G401.6 (cell line): ENCODE results near the gene STX8.
"Not testable (repeated sequence)": the region's sequence is repeated elsewhere in the genome, so short reads cannot be mapped to it uniquely, and the experiment has no call there.

Source experiments
- FAIRE-seq: peaks from 2 replicates; lab custom pipeline; 2012; peaks lifted over from hg19 to GRCh38; lab: Jason Lieb, UNC

Gene STX8

DNA sequence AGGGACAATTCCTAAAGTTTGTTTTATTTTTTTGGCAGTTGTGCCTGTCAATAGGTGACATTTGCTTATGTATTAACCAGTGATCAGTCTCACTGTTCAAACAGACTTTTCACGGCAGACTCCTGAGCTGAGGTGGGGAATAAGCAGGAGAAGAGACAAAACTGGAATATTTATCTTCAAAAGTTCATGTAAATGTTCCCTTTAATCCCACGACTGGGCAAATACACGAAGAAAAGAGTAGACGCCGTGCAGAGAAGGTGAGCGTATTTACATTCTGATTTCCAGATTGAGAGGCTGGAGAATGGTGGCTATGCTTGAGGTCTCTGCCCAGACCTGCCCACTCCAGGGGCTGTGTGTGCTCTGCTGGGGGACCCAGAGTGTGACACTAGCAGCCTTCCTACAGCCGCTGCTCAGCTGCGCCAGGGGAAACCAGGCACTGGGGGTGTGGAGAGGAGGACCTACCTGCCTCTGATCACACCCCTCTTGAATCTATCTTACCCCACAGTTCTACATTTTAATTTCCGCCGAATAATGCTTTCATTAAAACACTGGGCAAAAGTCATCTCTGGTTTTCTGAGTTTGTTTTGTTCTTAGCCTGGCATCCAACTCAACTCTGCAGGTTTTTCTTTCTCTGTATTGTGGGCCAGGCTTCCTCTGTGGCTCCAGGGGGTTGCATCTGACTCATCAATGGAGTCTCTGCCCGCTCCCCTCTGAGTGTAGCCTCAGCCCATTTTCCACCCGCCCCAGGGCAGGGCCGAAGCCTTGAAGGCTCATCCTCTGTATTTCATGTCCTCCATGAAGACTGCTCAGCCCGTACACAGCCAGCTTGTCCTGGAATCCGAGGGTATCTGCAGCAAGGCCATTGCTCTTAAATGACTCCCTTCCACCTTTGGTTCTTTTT lies 317.3 kb downstream of the STX8 start:
- FAIRE-seq: no peak

DNA sequence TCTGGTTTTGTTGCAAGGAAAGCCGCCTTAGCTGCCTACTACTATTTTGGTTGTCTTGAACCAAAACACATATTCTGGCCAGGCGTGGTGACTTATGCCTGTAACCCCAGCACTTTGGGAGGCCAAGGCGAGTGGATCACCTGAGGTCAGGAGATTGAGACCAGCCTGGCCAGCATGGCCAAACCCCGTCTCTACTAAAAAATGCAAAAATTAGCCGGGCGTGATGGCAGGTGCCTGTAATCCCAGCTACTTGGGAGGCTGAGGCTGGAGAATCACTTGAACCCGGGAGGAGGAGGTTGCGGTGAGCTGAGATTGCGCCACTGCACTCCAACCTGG lies 318.0 kb downstream of the STX8 start:
- not testable (repeated sequence) for FAIRE-seq

DNA sequence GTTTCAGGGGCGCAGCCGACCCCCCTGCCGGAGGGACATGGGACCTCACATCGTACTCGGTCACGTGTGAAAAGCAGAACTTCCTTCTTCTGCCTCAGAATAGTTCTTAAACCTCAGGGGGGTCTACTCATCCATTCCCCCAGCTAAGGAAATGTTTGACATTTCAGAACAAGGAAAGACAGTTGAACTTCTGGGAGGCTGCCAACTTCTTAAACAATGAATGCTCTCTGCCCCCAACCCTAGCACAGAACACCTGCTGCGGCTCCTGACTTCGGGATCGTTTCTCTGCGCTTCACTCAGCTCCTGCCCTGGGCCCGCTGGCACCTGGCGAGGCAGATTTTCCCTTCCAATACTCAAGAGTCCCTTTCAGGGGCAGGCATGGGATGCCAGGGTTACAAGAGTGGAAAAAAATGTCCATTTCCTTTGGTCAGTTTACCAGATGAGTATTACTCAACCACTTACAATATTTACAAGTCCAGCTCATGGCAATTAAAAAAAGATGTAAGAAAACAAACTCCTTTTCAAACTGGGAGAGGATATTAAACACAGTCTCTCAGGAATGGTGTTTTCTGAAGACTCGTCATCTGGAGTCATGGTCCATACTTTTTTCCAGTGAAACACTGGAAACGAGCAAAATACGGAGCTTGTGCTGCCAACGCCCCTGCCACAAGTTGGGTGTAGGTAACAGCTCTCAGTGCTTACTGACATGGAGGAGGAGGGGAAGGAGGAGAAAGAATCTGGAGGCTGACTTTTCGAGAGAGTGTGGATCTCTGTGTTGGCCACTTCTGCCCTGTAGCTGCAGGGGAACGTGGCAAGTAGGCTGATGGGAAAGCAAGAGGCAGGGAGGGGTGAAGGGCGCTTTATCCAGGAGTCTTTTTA lies 318.6 kb downstream of the STX8 start:
- FAIRE-seq: no peak

GRCh38 chr17:9256361-9256750 lies 319.3 kb downstream of the STX8 start:
- no peak for FAIRE-seq

GRCh38 chr17:9255833-9256232 lies 319.8 kb downstream of the STX8 start:
- no peak for FAIRE-seq

DNA sequence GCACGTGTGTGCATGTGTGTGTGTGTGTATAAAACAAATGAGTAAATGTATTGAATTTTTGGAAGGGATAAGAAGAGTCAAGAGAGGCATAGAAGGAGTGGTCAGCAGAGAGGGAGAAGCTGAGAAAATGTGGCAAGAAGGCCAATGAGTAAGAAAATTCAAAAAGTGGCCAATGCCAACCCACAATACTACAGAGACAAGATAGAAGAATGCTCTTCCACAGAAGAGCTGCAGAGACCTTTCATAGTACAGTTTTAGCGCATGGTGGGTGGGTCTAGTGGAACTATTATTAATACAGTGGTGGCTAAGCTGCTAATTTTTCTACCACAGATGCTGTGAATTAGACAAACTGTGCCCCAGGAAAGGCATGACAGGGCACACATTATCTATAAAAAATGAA lies 320.8 kb downstream of the STX8 start:
- no peak for FAIRE-seq

- no peak for FAIRE-seq
These were observed 322.3 kb downstream of the STX8 start for GRCh38 chr17:9253308-9253707.

DNA sequence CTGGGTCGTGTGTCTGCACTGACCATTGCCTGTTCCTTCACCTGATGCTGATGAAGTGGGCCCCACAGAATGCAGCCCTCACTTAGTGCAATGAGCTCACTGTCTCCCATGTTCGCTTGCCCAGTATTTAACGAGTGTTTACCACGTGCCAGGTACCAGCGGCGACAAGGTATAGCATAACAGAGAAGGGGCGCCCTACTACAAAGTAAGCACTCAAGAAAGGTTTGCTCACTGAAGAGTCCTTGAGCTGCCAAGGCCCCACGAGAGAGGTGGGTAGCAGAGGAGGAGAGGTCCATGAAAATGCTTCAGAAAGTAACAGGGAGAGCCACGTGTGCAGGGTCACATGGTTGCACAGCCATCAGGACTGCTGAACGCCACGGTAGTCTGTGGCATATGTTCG lies 324.3 kb downstream of the STX8 start:
- FAIRE-seq: no peak

DNA sequence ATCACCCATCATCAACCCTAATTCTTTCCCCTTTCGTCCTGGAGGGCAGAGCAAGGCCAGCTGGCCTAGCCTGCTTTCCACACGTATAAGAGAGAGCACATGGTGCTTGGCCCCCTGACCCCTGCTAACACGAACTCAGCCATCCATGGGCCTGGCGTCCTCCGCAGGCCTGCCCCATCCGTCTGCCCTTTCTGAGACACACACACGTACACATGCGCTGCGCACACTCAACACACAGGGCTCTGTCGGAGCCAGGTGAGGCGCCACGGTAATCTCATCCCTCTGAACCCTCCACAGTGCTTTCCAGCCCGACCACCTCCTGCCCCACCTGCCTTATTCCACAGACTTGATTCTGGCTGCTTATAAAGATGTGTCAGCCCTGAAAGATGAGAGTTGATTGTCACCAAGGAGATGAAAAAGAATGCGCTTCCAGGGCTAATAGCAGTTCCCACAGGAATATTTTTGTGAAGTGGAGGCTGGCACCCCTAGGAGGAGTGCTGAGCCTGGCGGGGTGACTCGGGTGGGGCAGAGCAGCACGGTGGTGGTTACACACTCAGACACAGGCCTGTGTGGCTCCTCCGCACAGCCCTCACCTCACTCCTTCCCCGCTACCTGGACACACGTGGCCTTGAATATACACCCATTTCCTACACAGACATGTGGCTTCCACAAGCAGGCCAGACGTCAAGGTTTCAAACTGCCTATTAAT lies 326.2 kb downstream of the STX8 start:
- no peak for FAIRE-seq

- no peak for FAIRE-seq
These were observed 328.1 kb downstream of the STX8 start for GRCh38 chr17:9247401-9247938.

DNA sequence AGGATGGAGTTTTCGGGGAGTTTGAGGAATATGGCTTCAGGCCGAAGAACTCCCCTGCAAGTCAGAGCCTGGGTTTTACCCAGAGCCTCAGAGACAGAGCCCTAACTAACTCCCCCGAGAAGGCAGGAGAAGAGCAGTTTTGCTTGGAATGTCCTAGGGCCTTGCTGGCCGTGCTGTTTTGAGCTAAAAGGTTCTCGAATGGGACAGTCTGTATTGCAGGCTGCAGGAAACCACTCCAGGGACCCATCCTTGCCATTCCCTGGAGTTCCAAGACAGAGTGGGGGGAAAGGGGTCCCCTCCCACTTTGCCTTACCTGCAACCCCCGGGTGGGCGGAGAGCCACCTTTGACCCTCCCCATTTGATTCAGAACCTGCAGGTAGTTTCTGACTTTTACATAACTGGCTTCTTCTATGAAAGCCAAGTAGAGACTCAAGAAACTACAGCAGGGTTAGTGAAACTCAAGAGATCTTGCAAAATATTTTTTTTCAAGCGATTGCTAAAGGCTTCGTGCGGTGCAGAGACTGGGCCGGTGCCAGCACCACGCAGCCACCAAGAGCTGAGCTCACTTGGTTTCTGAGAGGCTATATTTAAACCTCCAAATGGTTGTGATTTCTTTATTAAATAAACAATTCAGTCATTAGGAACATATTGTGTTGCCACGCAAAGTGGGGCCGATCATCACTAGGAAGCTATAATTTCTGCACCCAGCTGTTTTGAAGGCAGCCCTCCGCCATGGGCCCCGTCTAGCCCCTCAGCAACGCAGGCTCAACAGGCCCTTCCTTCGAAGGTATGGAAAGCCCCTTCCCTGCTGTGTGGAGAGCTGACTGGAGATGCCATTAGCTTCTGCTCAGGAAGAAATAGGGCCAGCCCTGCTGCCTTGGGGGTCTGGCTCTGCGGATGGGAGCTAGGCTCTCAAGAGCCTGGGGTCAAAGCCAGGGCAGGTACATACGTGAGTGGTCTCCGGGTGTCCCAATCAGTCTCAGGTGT lies 331.3 kb downstream of the STX8 start:
- no peak for FAIRE-seq

GRCh38 chr17:9242983-9243382 lies 332.6 kb downstream of the STX8 start:
- FAIRE-seq: no peak

GRCh38 chr17:9242497-9242881 lies 333.1 kb downstream of the STX8 start:
- no peak for FAIRE-seq

DNA sequence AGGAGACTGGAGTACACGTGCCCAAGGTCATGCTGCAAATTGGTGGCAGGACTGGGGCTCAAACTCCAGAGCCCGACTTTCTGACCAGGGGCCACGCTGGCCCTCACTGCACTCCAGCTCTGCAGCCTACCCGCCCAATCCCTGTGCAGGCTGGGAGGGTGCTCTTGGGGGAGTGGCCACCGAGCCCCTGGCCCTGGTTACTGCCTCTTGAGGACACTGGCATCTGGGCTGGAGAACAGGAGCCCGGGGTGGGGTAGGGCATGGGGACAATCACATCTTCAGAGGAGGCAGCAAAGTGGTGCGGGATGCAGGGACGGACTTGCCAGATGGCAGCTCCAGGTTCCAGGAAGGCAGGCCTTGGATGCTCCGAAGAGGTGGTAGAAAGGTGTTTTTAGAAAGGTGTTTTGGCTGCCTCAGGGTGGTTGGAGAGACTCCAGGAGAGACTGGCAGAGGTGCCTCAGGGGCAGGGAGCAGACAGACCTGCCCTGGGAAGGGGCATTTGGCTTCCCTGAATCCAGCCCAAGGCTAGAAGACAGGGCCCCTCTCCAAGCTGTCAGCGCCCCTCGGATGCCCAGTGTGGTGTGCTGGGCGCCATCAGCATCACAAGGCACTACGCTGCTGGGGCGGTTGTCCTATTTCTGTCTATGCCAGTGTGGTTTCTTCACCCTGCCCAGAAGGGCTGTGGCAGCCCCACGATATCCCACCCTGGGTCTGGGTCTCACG lies 333.7 kb downstream of the STX8 start:
- no peak for FAIRE-seq

GRCh38 chr17:9241371-9241712 lies 334.3 kb downstream of the STX8 start:
- FAIRE-seq: no peak

DNA sequence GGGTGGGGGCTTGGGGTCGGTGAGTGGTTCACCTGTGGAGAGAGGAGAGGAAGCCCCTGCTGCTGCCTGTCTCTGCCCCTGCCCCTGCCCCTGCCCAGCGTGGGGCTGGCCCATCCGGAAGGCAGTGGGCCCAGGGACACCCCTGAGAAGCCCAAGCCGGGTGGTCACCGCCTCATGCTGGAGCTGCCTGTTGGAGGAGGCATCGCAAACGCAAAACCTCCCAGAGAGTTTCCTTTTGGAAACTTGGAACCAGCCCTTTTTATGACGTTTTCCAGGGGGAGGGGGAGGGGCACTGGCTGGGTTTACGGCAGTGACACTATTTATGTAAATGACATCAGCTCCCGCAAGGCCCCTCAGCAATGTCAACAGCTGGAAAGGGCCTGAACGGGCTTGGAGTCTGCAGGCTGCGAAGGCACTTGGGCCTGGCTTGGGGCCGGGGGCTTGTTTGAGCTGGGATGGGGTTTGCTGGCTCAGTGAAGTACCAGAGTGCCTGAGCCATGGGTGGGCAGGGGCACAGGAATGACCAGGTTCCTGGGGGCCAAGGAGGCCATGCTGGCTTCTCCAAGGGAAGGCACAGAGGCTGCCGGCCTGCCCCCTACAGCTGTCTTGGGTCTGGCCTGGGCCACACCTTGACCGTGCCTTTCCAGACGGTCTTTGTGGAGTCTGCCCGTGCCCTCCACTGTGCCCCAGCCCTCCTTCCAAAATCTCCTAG lies 334.8 kb downstream of the STX8 start:
- FAIRE-seq: no peak

GRCh38 chr17:9239793-9240658 lies 335.6 kb downstream of the STX8 start:
- no peak for FAIRE-seq

GRCh38 chr17:9239246-9239792 lies 336.3 kb downstream of the STX8 start:
- no peak for FAIRE-seq
